ENCODE measurements around the gene BCCIP. TPM values are rescaled to one million over a fixed set of nuclear protein-coding genes. Genes with fewer than 3 reads are reported as not detected.

BCCIP gene
- polyA plus RNA-seq, 1 of the 3 experiments (the other 2 are of a cell fraction), result 28.0 TPM

- no peak overlapping the region for H2AFZ ChIP-seq (ENCODE audit: low read depth)
- WGBS (ENCODE audit: low lambda C conversion rate), result 85% methylated on average over 24 of the region's 32 CpGs
- no peaks in the 10 kb centered on the region for H3K4me1 ChIP-seq (ENCODE audit: control insufficient read depth in 1 of 2, insufficient read depth in 2 of 2, low read depth in 1 of 2, low read length in 1 of 2)
- no peaks in the 10 kb centered on the region for H3K9me2 ChIP-seq
- DNase-seq, result no peak
- H3K9ac ChIP-seq, result no peak overlapping the region
- CTCF ChIA-PET, result no interaction called here
- no peaks in the 10 kb centered on the region for H3F3A ChIP-seq (replicated peaks; ENCODE audit: insufficient read depth)
- H3K36me3 ChIP-seq (replicated peaks in 1 of 2; ENCODE audit: control insufficient read depth in 1 of 2, insufficient read depth in 2 of 2, low read length in 1 of 2), result no peaks in the 10 kb centered on the region
- no peaks in the 10 kb centered on the region for H3K27me3 ChIP-seq (ENCODE audit: insufficient read depth)
- H4K20me1 ChIP-seq (ENCODE audit: insufficient read depth), result no peaks in the 10 kb centered on the region
- no peak for TF ChIP-seq GATA2 (CRISPR knock-in tag; IDR thresholded peaks at IDR 0.05)
- no peak for TF ChIP-seq USF2 (IDR thresholded peaks at IDR 0.05; ENCODE audit: borderline replicate concordance, low read depth, low read length)
- no peak for TF ChIP-seq IRF3 (IDR thresholded peaks at IDR 0.05; ENCODE audit: low read depth, low read length)
- no peak for TF ChIP-seq PBX3 (IDR thresholded peaks at IDR 0.05)
- TF ChIP-seq ZBTB33 (IDR thresholded peaks at IDR 0.05; ENCODE audit: borderline replicate concordance, low read depth), result no peak
- TF ChIP-seq POLR2AphosphoS5 (IDR thresholded peaks at IDR 0.05; ENCODE audit: low read depth, low read length), result no peak
- no peak for TF ChIP-seq TAF1 (IDR thresholded peaks at IDR 0.05; ENCODE audit: borderline replicate concordance, low read depth, low read length)
- no peak for TF ChIP-seq RAD21 (IDR thresholded peaks at IDR 0.05; ENCODE audit: low read length)
- no peak for TF ChIP-seq MXI1 (IDR thresholded peaks at IDR 0.05; ENCODE audit: low read depth, low read length)
- no peak for TF ChIP-seq ELF1 (IDR thresholded peaks at IDR 0.05)
- no peak for TF ChIP-seq MAX (IDR thresholded peaks at IDR 0.05; ENCODE audit: low read depth)
- TF ChIP-seq EZH2phosphoT487 (IDR thresholded peaks at IDR 0.05; ENCODE audit: borderline replicate concordance, low read depth), result no peak
- no peak for TF ChIP-seq RFX5 (IDR thresholded peaks at IDR 0.05; ENCODE audit: low read length)
- no peak for TF ChIP-seq FOXM1 (IDR thresholded peaks at IDR 0.05; ENCODE audit: low read depth)
- no peak for TF ChIP-seq EP300 (IDR thresholded peaks at IDR 0.05; ENCODE audit: borderline replicate concordance in 1 of 2, low read depth in 1 of 2, low read length in 1 of 2)
- no peak for TF ChIP-seq TEAD4 (IDR thresholded peaks at IDR 0.05; ENCODE audit: borderline replicate concordance, insufficient read depth)
- no peak for TF ChIP-seq RCOR1 (IDR thresholded peaks at IDR 0.05; ENCODE audit: low read length)
- no peak for TF ChIP-seq MEF2A (IDR thresholded peaks at IDR 0.05; ENCODE audit: borderline replicate concordance, low read depth)
- H3K4me3 ChIP-seq (ENCODE audit: low read depth in 2 of 2, low read length in 1 of 2), result no peak overlapping the region
- POLR2A ChIA-PET, result no interaction called here
- no peak overlapping the region for H3K27ac ChIP-seq (ENCODE audit: low read depth in 2 of 2, low read length in 1 of 2)
- no peaks in the 10 kb centered on the region for H3K79me2 ChIP-seq (ENCODE audit: insufficient read depth)
- H3K9me3 ChIP-seq, result no peaks in the 10 kb centered on the region
- no peak overlapping the region for H3K4me2 ChIP-seq
These were observed 48.7 kb upstream of the BCCIP start for GRCh38 chr10:125774581-125775191.
